K562 (cell line): ENCODE measurements around the gene PRDM1. TPM values are rescaled to one million over a fixed set of nuclear protein-coding genes. Genes with fewer than 3 reads are reported as not detected.

Experiments used
- NCOA1 ChIP-seq: fragments of 450-650 bp; IDR thresholded peaks from 2 replicates; pipeline ENCODE4 v1.6.1; 2016; ENCODE audit warnings: low read depth
- ZC3H4 ChIP-seq: sonication (generic); formaldehyde crosslinking; IDR thresholded peaks from 2 replicates; pipeline ENCODE4 v1.9.0; 2021; ENCODE audit warnings: missing genetic modification reagents, borderline replicate concordance
- ZNF134 ChIP-seq: fragments of 250-450 bp; sonication (Bioruptor Pico); conservative IDR thresholded peaks from 2 replicates; pipeline ENCODE4 v1.4.0; 2020
- ZNF24 ChIP-seq: fragments of 450-650 bp; IDR thresholded peaks from 2 replicates; pipeline ENCODE4 v1.6.1; 2016
- ZNF766 ChIP-seq: fragments of 200-800 bp; sonication (Bioruptor generic); conservative IDR thresholded peaks from 2 replicates; pipeline ENCODE4 v1.6.1; 2016; ENCODE audit warnings: missing genetic modification characterization, missing compliant biosample characterization
- polyA plus RNA-seq, 8 experiments: library from polyadenylated mRNA; depleted of rRNA in 4 of 8; stranded (reverse) in 5 of 8; unstranded in 3 of 8; fragments of >200 nt; fragmentation: Nextera tagmentation in 2 of 8; fragmentation: Illumina TruSeq in 1 of 8; extraction: Ambion mirVana in 2 of 8; extraction: Trizol in 1 of 8; gene quantifications; 2 replicates each; pipeline versions ENCODE4 v1.2.1 to v1.2.3, GENCODE V29; 2011 to 2014; ENCODE audit warnings: inconsistent platforms in 1 of 8, missing spikeins in 1 of 8
- total RNA-seq, 7 experiments: library from RNA; depleted of rRNA in 6 of 7; stranded (reverse); fragments of >200 nt in 6 of 7; fragmentation: Illumina TruSeq in 2 of 7; extraction: Trizol in 2 of 7; gene quantifications; 2 replicates each; pipeline versions ENCODE4 v1.2.1 to v1.2.3, GENCODE V29; 2011 to 2021; ENCODE audit warnings: low replicate concordance in 1 of 7
- TF ChIP-seq, protein P1 (sequence below), 2 experiments: fragments of 450-650 bp; IDR thresholded peaks; 2 replicates each; pipeline ENCODE4 v1.6.1; 2016; ENCODE audit warnings: mild to moderate bottlenecking in 2 of 2, borderline replicate concordance in 1 of 2, low read depth in 1 of 2, moderate library complexity in 1 of 2
- TF ChIP-seq, protein P2 (sequence below): fragments of 250-450 bp; sonication (Bioruptor Pico); IDR thresholded peaks from 2 replicates; pipeline ENCODE4 v1.4.0; 2020; ENCODE audit warnings: mild to moderate bottlenecking, moderate library complexity
- TF ChIP-seq, protein P3 (sequence below): fragments of 250-450 bp; sonication (Bioruptor Pico); IDR thresholded peaks from 2 replicates; pipeline ENCODE4 v1.4.0; 2020; ENCODE audit warnings: mild to moderate bottlenecking
- TF ChIP-seq, protein P4 (sequence below): fragments of 250-450 bp; sonication (Bioruptor Pico); IDR thresholded peaks from 2 replicates; pipeline ENCODE4 v1.8.0; 2021; ENCODE audit warnings: moderate library complexity, mild to moderate bottlenecking, inconsistent platforms
- TF ChIP-seq, protein P5 (sequence below): fragments of 450-650 bp; formaldehyde crosslinking; IDR thresholded peaks from 2 replicates; pipeline ENCODE4 v1.4.0; 2020; ENCODE audit warnings: mild to moderate bottlenecking, moderate library complexity

PRDM1 gene
- total and polyA plus RNA-seq, 9 of the 15 experiments (the other 6 are each of a cell fraction or from before 2014, with no cell fraction given): 0.09 to 0.89 (median 0.27) TPM

DNA sequence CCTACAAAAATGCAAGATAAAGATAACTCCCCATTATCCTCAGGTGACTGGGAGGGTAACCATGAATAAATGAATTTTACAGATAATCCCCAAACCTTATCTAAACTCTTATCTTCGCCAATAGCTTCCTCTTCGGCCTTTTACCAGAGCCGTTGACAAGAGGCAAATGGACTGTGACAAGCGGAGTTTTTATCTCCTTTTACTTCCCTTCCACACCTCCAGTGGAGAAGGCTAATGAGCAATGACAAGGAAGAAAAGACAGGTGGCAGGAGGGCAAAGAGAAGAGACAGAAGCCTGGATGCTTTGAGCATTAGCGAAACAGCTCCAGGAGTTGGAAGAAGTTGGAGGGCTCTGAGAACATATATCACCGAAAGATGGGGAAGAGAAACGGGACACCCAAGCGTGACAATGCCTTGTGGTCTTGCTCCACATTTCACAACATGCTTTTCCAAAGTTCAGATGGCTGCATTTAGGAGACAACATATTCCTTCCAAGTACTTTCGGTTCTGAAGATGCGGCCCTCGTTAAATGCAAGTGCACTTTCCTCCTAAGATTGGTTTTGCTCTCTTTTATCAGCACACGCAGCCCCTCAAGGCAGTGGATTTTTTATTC is 69.2 kb downstream of the PRDM1 start (continued):
- no peak for TF ChIP-seq ZNF134 (CRISPR knock-in tag)
- TF ChIP-seq ZNF24: peak; percentile 55; the same call in 1 of the 2 replicates
- TF ChIP-seq, protein P1, sequence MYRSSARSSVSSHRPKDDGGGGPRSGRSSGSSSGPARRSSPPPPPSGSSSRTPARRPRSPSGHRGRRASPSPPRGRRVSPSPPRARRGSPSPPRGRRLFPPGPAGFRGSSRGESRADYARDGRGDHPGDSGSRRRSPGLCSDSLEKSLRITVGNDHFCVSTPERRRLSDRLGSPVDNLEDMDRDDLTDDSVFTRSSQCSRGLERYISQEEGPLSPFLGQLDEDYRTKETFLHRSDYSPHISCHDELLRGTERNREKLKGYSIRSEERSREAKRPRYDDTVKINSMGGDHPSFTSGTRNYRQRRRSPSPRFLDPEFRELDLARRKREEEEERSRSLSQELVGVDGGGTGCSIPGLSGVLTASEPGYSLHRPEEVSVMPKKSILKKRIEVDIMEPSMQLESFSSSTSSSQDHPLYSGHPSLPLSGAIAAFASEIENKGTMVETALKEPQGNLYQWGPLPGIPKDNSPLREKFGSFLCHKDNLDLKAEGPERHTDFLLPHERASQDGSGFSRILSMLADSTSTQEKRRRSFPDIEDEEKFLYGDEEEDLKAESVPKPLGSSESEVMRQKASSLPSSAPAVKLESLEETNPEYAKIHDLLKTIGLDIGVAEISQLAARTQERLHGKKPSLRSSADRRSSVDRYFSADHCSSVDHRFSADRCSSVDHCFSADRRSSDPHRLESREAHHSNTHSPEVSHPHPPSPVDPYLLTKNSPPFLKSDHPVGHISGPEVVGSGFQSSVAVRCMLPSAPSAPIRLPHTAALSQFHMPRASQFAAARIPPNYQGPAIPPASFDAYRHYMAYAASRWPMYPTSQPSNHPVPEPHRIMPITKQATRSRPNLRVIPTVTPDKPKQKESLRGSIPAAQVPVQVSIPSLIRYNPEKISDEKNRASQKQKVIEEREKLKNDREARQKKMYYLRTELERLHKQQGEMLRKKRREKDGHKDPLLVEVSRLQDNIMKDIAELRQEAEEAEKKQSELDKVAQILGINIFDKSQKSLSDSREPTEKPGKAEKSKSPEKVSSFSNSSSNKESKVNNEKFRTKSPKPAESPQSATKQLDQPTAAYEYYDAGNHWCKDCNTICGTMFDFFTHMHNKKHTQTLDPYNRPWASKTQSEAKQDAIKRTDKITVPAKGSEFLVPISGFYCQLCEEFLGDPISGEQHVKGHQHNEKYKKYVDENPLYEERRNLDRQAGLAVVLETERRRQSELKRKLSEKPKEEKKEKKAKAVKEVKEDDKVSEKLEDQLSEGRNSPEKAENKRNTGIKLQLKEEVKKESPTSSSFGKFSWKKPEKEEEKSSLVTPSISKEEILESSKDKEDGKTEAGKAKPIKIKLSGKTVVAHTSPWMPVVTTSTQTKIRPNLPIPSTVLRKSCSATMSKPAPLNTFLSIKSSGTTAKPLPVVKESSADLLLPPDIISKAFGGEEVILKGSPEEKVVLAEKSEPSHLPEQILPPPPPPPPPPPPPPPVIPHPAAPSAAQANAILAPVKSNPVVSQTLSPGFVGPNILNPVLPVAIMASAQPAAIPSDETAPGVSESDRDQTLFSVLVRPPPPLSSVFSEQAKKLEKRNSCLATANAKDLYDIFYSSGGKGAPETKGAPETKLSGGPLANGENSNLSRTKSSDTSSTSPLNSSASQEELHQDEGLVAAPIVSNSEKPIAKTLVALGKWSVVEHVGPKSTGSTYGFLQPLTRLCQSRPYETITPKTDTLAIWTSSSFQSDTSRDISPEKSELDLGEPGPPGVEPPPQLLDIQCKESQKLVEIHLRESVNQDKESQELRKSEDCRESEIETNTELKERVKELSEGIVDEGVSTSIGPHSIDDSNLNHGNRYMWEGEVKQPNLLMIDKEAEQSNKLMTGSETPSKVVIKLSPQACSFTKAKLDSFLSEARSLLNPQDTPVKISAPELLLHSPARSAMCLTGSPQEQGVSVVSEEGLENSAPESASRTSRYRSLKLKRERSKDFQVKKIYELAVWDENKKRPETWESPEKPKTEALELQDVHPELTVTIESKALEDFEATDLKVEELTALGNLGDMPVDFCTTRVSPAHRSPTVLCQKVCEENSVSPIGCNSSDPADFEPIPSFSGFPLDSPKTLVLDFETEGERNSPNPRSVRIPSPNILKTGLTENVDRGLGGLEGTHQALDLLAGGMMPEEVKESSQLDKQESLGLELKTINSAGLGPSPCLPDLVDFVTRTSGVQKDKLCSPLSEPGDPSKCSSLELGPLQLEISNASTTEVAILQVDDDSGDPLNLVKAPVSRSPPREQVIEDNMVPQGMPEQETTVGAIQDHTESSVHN (IDR thresholded peaks at IDR 0.05; ENCODE audit: borderline replicate concordance in 1 of 2, low read depth in 1 of 2): no peak
- TF ChIP-seq, protein P2, sequence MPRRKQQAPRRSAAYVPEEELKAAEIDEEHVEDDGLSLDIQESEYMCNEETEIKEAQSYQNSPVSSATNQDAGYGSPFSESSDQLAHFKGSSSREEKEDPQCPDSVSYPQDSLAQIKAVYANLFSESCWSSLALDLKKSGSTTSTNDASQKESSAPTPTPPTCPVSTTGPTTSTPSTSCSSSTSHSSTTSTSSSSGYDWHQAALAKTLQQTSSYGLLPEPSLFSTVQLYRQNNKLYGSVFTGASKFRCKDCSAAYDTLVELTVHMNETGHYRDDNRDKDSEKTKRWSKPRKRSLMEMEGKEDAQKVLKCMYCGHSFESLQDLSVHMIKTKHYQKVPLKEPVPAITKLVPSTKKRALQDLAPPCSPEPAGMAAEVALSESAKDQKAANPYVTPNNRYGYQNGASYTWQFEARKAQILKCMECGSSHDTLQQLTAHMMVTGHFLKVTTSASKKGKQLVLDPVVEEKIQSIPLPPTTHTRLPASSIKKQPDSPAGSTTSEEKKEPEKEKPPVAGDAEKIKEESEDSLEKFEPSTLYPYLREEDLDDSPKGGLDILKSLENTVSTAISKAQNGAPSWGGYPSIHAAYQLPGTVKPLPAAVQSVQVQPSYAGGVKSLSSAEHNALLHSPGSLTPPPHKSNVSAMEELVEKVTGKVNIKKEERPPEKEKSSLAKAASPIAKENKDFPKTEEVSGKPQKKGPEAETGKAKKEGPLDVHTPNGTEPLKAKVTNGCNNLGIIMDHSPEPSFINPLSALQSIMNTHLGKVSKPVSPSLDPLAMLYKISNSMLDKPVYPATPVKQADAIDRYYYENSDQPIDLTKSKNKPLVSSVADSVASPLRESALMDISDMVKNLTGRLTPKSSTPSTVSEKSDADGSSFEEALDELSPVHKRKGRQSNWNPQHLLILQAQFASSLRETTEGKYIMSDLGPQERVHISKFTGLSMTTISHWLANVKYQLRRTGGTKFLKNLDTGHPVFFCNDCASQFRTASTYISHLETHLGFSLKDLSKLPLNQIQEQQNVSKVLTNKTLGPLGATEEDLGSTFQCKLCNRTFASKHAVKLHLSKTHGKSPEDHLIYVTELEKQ (CRISPR knock-in tag): no peak
- no peak for TF ChIP-seq NCOA1
- TF ChIP-seq, protein P3, sequence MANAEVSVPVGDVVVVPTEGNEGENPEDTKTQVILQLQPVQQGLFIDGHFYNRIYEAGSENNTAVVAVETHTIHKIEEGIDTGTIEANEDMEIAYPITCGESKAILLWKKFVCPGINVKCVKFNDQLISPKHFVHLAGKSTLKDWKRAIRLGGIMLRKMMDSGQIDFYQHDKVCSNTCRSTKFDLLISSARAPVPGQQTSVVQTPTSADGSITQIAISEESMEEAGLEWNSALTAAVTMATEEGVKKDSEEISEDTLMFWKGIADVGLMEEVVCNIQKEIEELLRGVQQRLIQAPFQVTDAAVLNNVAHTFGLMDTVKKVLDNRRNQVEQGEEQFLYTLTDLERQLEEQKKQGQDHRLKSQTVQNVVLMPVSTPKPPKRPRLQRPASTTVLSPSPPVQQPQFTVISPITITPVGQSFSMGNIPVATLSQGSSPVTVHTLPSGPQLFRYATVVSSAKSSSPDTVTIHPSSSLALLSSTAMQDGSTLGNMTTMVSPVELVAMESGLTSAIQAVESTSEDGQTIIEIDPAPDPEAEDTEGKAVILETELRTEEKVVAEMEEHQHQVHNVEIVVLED (CRISPR knock-in tag): no peak
- TF ChIP-seq, protein P4, sequence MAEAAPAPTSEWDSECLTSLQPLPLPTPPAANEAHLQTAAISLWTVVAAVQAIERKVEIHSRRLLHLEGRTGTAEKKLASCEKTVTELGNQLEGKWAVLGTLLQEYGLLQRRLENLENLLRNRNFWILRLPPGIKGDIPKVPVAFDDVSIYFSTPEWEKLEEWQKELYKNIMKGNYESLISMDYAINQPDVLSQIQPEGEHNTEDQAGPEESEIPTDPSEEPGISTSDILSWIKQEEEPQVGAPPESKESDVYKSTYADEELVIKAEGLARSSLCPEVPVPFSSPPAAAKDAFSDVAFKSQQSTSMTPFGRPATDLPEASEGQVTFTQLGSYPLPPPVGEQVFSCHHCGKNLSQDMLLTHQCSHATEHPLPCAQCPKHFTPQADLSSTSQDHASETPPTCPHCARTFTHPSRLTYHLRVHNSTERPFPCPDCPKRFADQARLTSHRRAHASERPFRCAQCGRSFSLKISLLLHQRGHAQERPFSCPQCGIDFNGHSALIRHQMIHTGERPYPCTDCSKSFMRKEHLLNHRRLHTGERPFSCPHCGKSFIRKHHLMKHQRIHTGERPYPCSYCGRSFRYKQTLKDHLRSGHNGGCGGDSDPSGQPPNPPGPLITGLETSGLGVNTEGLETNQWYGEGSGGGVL (CRISPR knock-in tag): no peak
- TF ChIP-seq ZC3H4 (CRISPR knock-in tag): no peak
- no peak for TF ChIP-seq ZNF766 (CRISPR knock-in tag)
- TF ChIP-seq, protein P5, sequence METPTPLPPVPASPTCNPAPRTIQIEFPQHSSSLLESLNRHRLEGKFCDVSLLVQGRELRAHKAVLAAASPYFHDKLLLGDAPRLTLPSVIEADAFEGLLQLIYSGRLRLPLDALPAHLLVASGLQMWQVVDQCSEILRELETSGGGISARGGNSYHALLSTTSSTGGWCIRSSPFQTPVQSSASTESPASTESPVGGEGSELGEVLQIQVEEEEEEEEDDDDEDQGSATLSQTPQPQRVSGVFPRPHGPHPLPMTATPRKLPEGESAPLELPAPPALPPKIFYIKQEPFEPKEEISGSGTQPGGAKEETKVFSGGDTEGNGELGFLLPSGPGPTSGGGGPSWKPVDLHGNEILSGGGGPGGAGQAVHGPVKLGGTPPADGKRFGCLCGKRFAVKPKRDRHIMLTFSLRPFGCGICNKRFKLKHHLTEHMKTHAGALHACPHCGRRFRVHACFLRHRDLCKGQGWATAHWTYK (CRISPR knock-in tag): no peak
